Measurements from ENCODE around the gene PLD3.

GRCh38 chr19:40422748-40423566 is 74.5 kb downstream of the PLD3 start:
- TF ChIP-seq, protein P1, sequence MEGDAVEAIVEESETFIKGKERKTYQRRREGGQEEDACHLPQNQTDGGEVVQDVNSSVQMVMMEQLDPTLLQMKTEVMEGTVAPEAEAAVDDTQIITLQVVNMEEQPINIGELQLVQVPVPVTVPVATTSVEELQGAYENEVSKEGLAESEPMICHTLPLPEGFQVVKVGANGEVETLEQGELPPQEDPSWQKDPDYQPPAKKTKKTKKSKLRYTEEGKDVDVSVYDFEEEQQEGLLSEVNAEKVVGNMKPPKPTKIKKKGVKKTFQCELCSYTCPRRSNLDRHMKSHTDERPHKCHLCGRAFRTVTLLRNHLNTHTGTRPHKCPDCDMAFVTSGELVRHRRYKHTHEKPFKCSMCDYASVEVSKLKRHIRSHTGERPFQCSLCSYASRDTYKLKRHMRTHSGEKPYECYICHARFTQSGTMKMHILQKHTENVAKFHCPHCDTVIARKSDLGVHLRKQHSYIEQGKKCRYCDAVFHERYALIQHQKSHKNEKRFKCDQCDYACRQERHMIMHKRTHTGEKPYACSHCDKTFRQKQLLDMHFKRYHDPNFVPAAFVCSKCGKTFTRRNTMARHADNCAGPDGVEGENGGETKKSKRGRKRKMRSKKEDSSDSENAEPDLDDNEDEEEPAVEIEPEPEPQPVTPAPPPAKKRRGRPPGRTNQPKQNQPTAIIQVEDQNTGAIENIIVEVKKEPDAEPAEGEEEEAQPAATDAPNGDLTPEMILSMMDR (IDR thresholded peaks at IDR 0.05; ENCODE audit: low read length), result no peak
- TF ChIP-seq EZH2 (IDR thresholded peaks at IDR 0.05; ENCODE audit: borderline replicate concordance, low read length), result no peak
